ENCODE measurements around the gene PKP4.
"Not testable (repeated sequence)": the region's sequence is repeated elsewhere in the genome, so short reads cannot be mapped to it uniquely, and the experiment has no call there.

PKP4 gene

DNA sequence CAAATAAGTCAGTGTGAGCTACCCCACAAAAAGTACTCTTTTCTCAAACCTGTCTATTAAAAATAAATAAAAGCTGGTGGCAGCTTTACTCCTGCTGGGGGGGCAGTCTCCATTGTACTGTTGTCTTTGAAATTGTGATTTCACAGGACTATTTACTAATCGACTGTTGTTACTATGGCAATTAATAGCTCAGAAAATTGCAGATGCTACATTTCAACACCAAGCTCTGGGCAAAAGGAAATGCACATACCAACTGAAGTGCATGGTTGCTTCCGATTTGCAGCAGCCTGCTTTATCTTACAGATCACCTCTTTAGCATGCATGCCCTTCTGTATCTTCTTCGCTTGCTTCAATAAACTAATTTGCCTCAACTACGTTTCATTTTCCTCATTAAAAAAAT is 220.8 kb downstream of the PKP4 start:
- DNase-seq (ENCODE audit: low read depth) = no peak

DNA sequence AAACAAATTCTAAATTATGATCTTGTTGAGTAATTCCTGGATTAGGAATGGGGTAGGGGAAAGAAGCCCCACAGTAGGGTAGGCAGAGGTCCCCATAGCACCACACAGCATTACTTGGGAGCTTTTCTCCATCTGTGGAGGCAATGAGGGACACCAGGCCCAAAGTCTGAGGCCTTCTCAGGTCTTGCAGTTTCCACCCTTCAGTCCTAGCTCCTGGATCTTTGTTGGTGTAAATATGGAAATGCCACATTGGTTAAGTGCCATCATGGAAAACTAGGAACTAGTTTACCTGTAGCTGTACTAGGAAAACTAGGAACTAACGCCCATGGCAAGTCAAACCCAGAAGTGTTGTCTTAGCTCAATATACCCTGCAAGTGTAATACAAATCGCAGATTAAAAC is 225.1 kb downstream of the PKP4 start:
- DNase-seq (ENCODE audit: low read depth) = no peak

DNA sequence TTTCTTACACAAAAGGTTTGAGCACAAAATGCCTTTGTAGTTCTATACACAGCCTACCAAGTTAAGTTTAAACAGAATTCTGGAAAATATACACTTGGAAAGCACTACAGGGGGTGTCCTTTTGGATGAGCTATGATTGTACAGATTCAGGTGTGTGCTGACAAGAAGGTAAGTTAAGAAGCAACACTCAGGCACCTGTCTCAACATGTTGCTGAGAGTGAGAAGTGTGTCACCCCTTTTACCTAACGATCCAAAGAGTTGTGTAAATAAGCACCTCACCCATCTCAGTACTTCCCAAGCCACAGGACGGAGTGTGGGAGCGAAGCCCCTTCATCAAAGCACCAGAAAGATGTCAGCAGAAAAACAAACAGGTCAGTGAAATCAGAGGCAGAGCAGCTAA is 228.9 kb downstream of the PKP4 start:
- no peak for DNase-seq (ENCODE audit: low read depth)

DNA sequence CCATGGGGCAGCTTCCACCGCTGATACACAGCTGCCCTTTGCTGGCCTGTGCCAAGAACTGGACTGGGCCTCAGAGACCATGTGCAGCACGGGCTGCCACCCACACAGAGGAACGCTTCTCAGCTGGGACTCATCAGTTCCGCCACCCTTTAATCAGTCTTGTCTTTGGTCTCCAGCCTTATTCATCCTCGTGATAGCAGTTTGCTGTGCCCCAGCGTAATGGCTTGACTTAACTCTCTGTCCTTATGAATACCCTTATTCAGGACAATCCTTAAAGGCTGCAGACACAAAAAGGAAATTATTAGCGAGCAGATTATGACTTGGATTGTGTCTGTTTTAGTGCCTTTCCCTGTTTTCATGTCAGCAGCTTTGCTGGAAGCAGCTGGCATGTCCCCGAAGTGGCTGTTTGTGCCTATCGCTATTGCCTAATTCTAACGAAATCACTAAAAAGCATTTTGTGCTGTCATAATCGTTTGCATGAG is 229.5 kb downstream of the PKP4 start:
- DNase-seq (ENCODE audit: low read depth) = peak; percentile 43

DNA sequence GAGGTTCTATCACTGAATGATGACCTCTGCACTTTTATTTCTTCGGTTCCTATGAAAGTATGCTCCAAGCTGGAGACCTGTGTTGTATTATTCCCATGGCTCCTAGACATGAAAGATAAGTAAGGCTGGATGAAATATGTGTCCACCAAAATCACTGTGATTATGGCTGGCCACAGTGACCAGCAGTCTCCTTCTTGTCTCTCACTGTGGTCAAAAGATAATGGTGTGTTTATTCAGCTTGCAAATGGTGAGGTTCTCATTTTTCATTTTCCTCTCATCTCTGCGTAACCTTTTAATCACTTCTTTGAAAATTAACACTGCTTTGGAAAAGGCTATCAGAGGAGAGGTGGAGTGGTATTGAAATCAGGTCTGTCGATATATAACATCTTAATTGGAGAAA is 230.6 kb downstream of the PKP4 start:
- no peak for DNase-seq (ENCODE audit: low read depth)

DNA sequence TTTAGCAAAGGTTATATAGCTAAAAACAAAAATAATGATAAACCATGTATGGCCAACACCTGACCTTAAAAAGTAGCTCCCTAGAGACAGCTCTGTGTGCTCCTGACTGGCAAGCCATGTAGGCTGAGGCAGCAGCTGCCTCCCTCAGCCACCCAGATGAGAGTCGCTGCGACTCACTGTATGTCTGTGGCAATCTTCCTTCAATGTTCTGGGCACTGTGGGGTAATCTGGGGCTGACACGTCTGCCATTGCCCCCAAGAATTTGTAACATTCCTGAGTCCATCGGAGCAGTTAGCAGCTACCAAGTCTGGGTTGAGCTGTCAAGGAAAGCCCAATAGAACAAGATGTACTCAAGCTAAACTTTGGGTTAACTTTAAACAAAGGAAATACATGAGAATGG is 232.0 kb downstream of the PKP4 start:
- peak; percentile 52 for DNase-seq (ENCODE audit: low read depth)

DNA sequence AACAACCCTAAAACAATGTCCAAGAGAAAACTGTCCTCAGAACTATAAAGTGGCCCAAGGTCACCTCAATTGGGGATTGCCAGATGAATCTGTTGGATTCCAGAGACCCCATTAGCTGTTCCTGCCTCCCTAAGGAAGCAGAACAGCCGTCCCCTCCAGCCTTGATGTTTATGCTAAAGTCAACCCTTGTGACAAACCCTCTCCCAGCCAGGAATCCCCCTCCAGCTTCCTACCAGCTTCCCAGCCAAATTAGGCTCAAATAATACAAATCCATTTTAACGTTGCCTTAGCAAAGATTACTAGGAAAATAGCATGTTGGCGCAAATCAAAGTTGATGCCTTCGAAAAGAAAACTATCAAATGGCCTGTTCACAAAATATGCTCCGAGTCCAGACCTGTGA is 232.6 kb downstream of the PKP4 start:
- no peak for DNase-seq (ENCODE audit: low read depth)

DNA sequence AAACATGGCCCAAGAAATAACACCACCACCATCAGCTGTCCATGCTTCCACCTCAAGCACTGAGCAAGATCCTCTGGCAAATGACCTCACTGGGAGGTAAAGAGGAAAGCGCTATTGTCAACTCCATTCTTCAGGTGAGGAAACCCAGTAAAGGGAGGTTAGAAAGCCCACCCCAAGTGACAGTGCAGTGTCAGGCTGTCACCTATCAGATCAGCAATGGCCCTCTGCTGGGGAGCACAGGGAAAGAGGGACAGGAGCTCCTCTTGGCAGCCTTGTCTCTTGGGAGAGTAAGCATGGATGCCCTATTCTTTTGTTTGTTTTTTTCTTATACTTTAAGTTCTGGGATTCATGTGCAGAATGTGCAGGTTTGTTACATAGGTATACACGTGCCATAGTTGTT is 234.1 kb downstream of the PKP4 start:
- DNase-seq (ENCODE audit: low read depth) = no peak

DNA sequence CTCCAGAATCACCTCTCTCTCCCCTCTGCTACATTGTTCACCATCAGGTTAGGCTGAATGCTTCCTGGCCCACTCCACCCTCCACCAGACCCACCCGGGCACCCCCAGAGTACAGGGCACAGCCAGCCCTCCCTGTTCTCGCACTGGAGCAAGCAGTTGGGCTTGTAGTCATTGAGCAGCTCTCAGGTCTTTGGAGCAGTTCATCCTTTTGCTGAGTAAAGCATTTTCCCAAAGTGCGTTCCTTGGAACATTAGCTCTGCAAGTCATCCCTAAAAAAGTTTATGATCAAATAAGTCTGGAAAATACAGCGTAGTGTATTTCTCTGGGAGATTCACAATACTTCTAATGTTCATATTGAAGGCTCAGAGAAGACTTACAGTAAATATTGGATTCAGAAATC is 234.9 kb downstream of the PKP4 start:
- no peak for DNase-seq (ENCODE audit: low read depth)

DNA sequence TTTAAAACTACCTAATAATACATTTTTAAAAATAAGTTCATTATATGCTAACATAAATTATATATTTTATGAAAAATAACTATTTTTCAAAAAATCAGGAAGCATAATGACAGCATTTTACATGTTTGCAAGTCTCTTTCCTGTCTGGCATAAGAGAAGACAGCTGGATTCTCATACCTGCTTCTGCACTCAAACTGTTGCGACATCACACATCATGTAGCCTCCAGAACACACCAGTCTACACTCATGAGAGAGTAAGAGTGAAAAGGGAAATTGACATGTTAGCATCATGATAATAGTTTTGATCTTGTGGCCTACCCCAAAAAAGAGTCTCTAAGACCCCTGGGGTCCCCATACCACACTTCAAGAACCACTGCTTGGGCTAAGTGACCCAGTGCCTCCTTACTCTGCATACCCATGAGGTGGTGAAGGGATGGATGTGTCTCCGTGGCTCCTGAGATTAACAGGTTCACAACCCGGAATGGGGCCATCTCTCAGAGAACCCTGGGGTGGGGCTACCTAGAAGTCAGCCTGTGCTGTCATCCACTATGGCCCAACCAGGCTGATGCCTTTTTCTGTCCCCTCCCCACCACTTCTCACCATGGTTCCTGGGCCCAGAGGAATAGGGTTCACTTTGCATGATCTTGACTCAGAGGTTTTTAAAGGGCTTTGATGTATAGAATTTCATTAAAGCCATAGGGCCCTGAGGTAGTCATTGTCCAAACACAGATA is 235.8 kb downstream of the PKP4 start:
- DNase-seq (ENCODE audit: low read depth) = no peak

DNA sequence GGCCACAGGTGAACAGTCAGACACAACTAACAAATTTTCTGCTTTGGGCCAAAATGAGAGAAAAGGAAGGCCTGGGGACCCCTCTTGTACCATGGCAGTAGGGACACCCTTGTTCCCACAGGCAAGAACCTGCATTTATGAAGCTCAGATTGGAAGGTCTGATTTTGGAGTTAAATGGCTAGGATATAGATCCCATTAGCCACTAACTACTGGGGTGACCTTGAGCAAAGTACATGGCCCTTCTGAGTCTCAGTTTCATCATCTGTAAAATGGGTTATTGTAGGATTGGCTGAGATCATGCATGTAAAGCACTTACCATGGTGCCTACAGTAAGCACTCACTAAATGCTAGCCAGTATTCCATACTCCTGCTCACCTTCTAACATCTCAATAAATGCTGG is 236.7 kb downstream of the PKP4 start:
- no peak for DNase-seq (ENCODE audit: low read depth)

DNA sequence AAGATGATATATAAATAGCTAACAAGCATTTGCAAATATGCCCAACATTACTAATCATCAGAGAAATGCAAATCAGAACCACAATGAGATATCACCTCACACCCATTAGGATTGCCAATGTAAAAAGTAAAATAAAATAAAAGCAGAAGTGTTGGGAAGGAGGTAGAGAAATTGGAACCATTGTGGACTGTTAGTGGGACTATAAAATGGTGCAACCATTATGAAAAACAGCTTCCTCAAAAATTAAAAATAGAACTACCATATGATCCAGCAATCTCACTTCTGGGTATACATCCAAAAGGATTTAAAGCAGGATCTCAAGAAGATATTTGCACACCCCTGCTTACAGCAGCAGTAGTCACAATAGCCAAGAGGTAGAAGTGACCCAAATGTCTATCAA is 238.6 kb downstream of the PKP4 start:
- no peak for DNase-seq (ENCODE audit: low read depth)

DNA sequence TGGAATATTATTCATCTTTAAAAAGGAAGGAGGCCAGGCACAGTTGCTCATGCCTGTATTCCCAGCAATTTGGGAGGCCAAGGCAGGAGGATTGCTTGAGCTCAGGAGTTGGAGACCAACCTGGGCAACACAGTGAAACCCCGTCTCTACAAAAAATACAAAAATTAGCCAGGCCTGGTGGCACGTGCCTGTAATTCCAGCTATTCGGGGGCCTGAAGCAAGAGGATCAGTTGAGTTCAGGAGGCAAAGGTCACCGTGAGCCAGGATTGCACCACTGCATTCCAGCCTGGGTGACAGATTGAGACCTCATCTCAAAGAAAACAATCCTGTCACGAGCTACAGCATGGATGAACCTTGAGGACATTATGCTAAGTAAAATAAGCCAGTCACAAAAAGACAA is 239.0 kb downstream of the PKP4 start:
- not testable (repeated sequence) for DNase-seq (ENCODE audit: low read depth)

DNA sequence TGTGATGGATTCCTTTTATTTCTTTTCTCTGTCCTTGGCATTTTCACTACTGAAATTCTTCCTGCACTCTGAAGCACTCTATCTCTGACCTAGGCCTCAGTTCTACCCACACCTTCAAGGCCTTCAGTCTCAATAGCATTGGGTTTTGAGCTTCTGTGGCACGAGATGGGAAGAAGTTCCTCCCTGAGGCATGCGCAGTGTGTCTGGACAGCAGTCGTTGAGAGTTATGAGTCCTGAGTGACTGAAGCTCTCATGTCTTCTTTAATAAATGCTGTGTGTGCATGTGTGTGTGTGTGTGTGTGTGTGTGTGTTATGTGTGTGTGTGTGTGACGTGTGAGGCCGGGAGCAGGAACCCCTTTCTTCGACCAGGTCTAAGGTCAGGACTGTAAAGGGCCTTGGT is 242.6 kb downstream of the PKP4 start:
- no peak for DNase-seq (ENCODE audit: low read depth)

DNA sequence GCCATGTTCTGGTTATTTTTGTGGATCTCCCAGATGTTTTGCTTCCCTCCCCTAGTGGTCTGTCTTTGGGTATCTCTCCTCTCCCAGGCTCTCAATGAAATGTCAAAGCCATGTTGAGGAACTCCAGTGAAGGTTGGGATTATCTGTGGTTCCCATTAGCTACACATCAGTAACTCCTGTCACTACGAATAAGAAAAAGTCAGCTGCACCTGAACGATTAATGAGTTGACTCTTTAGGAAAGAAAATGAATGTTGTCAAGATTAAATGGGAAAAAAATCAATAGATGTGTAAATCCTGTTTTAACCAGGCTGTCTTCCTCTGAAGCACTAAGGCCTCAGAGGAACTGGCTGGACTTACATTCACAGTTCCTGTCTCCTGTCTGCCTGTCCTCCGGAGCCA is 244.3 kb downstream of the PKP4 start:
- DNase-seq (ENCODE audit: low read depth) = no peak

DNA sequence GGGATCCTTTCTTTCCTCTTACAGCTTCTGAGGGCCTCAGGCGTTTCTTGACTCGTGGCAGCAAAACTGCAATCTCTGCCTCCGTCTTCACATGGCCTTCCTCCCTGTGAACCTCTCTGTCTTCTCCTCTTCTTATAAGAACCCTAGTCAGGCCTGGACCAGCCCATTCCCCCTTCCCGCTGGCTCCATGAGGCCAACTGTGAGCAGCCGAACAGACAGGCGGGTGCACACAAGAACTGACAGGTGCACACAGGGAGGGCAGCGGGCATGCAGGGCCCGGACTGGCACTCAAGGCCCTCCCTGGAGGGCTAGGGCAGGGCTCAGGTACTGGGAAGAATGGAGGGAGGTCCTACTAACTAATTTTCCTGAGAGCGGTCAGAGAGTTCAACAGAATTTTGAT is 246.0 kb downstream of the PKP4 start:
- no peak for DNase-seq (ENCODE audit: low read depth)

DNA sequence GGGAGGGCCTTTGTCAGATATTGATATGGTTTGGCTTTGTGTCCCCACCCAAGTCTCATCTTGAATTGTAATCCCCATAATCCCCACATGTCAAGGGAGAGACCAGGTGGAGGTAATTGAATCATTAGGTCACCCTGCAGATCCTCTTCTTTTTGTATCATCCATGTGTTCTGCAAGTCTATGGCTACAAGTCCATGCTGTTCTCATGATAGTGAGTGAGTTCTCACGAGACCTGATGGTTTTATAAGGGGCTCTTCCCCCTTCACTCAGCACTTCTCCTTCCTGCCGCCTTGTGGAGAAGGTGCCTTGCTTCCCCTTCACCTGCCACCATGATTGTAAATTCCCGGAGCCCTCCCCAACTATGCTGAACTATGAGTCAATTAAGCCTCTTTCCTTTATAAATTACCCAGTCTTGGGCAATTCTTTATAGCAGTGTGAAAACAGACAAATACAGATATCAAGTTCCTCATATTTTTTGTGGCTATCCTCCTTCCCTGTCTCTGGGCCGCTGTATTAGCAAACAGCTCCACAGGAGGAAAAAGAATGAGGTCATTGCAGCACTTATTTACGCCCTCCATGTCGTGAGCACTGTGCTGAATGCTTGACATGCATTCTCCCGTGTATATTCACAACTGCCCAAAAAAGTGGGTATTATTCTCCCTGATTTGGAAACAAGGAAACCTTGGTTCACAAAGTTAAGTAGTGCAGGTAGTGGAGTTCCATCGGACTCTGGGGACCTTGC is 248.1 kb downstream of the PKP4 start:
- DNase-seq (ENCODE audit: low read depth) = not testable (repeated sequence)

DNA sequence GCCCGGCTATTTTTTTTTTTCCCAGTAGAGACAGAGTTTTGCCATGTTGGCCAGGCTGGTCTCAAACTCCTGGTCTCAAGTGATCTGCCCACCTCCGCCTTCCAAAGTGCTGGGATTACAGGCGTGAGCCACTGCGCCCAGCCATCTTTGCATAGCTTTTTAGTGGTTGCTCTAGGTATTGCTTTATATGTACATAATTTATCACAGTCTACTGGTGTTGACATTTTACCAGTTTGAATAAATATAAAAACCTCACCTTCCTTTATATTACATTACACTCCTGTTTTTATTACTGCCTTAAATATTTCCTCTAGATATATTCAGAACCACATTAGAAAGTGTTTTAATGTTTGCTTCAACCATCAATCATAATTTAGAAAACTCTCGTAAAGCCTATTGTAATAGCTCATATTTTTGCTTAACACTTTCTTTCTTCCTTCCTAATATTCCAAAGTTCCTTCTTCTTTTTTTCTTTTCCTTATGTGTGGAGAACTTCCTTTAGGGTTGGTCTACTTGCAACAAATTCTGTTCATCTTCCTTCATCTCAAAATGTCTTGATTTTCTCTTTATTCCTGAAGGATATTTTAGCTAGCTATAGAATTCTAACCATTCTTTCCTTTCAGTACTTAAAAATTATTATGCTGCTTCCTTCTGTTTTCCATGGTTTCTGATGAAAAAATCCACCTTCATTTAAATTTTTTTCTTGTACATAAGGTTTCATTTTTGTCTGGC is 256.2 kb downstream of the PKP4 start:
- DNase-seq (ENCODE audit: low read depth) = no peak

DNA sequence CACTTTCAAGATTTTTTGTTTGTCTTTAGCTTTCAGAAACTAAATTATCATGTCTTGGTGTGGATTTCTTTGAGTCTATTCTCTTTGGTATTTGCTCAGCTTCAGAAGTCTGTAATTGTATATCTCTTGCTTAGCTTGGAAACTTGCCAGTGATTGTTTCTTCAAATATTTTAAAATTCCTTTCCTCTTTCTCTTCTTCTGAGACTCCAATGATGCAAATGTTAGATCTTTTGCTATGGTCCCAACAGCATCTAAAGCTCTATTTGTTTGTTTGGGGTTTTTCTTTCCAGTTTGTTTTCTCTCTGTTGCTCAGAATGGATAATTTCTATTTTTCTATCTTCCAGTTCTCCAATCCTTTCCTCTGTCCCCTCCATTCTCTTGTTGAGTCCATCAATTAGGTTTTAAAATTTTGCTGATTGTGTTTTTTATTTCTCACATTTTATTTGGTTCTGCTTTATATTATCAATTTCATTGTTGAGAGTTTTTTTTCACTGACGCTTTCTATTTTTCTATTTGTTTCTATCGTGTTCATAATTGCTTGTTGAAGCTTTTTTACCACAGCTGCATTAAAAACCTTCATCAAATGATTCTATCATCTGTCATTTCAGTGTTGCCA is 256.9 kb downstream of the PKP4 start:
- peak; percentile 11 for DNase-seq (ENCODE audit: low read depth)

DNA sequence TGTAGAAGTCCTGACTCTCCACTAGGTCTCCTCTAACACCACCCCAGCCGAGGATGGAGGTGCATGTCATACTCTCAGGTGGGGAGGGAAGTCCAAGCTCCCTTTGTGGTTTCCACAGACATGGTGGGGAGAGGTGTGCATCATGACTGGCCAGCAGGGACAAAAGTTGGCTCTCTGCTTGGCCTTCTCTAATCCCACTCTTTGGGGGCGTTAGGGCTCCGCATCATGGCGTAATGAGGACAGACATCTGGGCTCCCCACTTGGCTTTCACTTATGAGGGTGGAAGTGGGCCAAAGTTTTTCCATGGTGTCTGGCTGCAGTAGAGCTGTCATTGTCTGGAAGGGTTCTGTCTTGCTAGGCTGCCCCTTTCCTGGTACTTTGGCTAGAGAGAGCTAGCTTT is 257.7 kb downstream of the PKP4 start:
- no peak for DNase-seq (ENCODE audit: low read depth)

DNA sequence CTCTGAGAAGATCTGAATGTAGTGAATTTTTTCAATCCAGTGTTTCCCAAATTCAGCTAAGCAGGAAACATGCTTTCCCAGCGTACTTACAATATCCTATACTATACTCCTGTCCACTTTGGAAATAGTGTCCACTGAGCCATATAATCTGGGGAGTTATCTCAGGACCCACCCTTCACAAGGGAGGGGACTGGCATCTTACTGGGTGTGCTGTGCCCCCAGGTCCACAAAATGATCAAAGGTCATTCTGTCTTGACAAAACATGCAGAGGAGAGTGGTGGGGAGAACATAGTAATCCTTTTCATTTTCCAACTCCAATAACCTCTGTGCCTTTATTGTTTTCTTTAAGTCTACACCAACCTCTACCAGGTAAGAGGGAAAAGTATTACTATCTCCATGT is 258.6 kb downstream of the PKP4 start:
- DNase-seq (ENCODE audit: low read depth) = no peak

DNA sequence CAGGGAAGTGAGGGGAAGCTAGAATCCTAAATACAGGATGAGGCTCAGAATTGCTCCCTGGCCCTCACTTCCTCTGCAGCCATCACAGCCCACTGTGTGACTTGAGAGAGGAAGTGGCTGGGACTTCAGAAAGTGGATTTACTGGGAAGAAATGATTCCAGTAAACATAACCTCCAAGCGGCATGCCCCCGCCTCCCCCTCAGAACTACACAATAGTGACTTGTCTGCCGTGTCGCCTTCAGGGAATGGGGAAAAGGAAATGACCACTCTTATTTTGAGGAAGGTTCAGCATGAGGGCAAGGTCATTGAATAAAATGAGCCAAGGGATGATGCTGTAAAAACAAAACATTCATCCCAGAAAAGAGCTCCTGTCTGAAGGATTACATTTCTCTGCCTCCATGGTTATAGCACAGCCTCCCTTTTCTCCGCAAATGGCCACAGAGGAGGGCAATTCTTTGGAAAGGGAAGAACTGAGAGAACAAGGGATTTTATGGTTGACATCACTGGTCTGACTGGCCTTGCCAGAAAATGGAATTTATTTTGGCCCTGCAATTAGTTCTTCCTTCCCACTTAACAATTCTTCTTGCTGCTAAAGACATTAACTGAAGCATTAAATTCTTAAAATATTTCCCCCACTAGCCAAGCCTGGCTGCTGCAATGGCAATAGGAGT is 259.5 kb downstream of the PKP4 start:
- DNase-seq (ENCODE audit: low read depth) = peak; percentile 25
